HCT116 (cell line): ENCODE measurements around the gene BABAM2. TPM values are rescaled to one million over a fixed set of nuclear protein-coding genes. Genes with fewer than 3 reads are reported as not detected.

Source experiments
- ATAC-seq: fragments of 200-7000 bp; cut with Tn5 transposase; 2 replicates; pipeline ENCODE4 v1.9.1; 2020; ENCODE audit warnings: mild to moderate bottlenecking, moderate library complexity
- BruUV-seq: library from RNA; stranded (reverse); fragments of 400-500 nt; replicated peaks from 2 replicates; lab custom pipeline; 2021; lab: Mats Ljungman, UMichigan
- CTCF ChIA-PET: fragments of 300-600 bp; sonication (Branson Sonifier 250); formaldehyde crosslinking; loops from one replicate; lab custom pipeline; 2021; ENCODE audit warnings: antibody characterized with exemption; lab: Charles Lee
- POLR2A ChIA-PET: fragments of 300-600, 350-600 bp; sonication (Branson Sonifier 250); formaldehyde crosslinking; loops from one replicate; lab custom pipeline; 2021; ENCODE audit warnings: antibody characterized with exemption; lab: Charles Lee
- RAD21 ChIA-PET, 2 experiments: fragments of 300-600 bp; sonication (Branson Sonifier 250); formaldehyde crosslinking; loops; one replicate each; lab custom pipeline; 2023; ENCODE audit warnings: low total read pairs in 2 of 2; ENCODE audit not compliant: uncharacterized antibody in 2 of 2, unreplicated experiment in 2 of 2, low non-redundant PET in 1 of 2; lab: Charles Lee
- DNase-seq: peaks from one replicate; pipeline ENCODE4 v3.0.0-alpha.2; 2010; ENCODE audit warnings: low read depth, low spot score
- H2AFZ ChIP-seq: fragments of 200-600 bp; shearing (Covaris generic), sonication (generic); 2 replicates; pipeline ENCODE4 v1.6.1; 2017; ENCODE audit warnings: low read depth, mixed run types, mixed read lengths, antibody characterized with exemption, low read length; ENCODE audit not compliant: poor library complexity, severe bottlenecking
- H3K27ac ChIP-seq: 2 replicates; pipeline ENCODE4 v1.5.1; 2012; ENCODE audit warnings: low read depth, low read length
- H3K27me3 ChIP-seq: fragments of 200-600 bp; sonication (generic); 2 replicates; pipeline ENCODE4 v1.6.1; 2016; ENCODE audit warnings: mixed run types, low read length, mixed read lengths; ENCODE audit not compliant: insufficient read depth
- H3K36me3 ChIP-seq, 2 experiments: fragments of 200-500 bp in 1 of 2; fragments of 200-600 bp in 1 of 2; sonication (Bioruptor generic) in 1 of 2; sonication (generic) in 1 of 2; 2 replicates each; pipeline versions ENCODE4 v1.5.1 to v1.6.1; 2014 to 2016; ENCODE audit warnings: low read length in 2 of 2, inconsistent platforms in 1 of 2, mixed read lengths in 1 of 2, mixed run types in 1 of 2; ENCODE audit not compliant: insufficient read depth in 2 of 2, control insufficient read depth in 1 of 2
- H3K4me1 ChIP-seq, 2 experiments: fragments of 200-600 bp in 1 of 2; sonication (generic) in 1 of 2; 2 replicates each; pipeline versions ENCODE4 v1.5.1 to v1.6.1; 2012 to 2017; ENCODE audit warnings: low read length in 2 of 2, inconsistent platforms in 1 of 2, mild to moderate bottlenecking in 1 of 2, mixed read lengths in 1 of 2, mixed run types in 1 of 2, moderate library complexity in 1 of 2; ENCODE audit not compliant: insufficient read depth in 2 of 2, control insufficient read depth in 1 of 2
- H3K4me2 ChIP-seq: fragments of 200-600 bp; sonication (generic); 2 replicates; pipeline ENCODE4 v1.6.1; 2017; ENCODE audit warnings: mixed run types, low read length, mixed read lengths
- H3K4me3 ChIP-seq, 2 experiments: fragments of 200-600 bp in 1 of 2; sonication (generic) in 1 of 2; replicated peaks in 1 of 2; 2 replicates each; pipeline ENCODE4 v1.5.1; 2011 to 2016; ENCODE audit warnings: low read length in 2 of 2, control low read depth in 1 of 2, low read depth in 1 of 2, mild to moderate bottlenecking in 1 of 2, mixed read lengths in 1 of 2, mixed run types in 1 of 2
- H3K79me2 ChIP-seq: fragments of 200-600 bp; sonication (generic); 2 replicates; pipeline ENCODE4 v1.6.1; 2017; ENCODE audit warnings: mild to moderate bottlenecking, mixed run types, low read length, moderate library complexity, mixed read lengths; ENCODE audit not compliant: insufficient read depth
- H3K9ac ChIP-seq: fragments of 200-600 bp; sonication (generic); 2 replicates; pipeline ENCODE4 v1.6.1; 2016; ENCODE audit warnings: low read length, mixed read lengths
- H3K9me2 ChIP-seq: fragments of 200-600 bp; sonication (generic), shearing (Covaris generic); 2 replicates; pipeline ENCODE4 v1.6.1; 2017; ENCODE audit warnings: mixed run types, mild to moderate bottlenecking, moderate library complexity; ENCODE audit not compliant: insufficient read depth
- H3K9me3 ChIP-seq, 2 experiments: fragments of 200-500 bp in 1 of 2; fragments of 200-600 bp in 1 of 2; sonication (Bioruptor generic) in 1 of 2; sonication (generic) in 1 of 2; 2 replicates each; pipeline ENCODE4 v1.6.1; 2014 to 2017; ENCODE audit warnings: low read length in 2 of 2, mixed read lengths in 2 of 2, inconsistent platforms in 1 of 2, low read depth in 1 of 2, mild to moderate bottlenecking in 1 of 2, mixed run types in 1 of 2, moderate library complexity in 1 of 2; ENCODE audit not compliant: control insufficient read depth in 1 of 2, insufficient read depth in 1 of 2
- H4K20me1 ChIP-seq: fragments of 200-600 bp; sonication (generic), shearing (Covaris generic); 2 replicates; pipeline ENCODE4 v1.6.1; 2017; ENCODE audit warnings: mixed run types, mild to moderate bottlenecking, moderate library complexity; ENCODE audit not compliant: insufficient read depth
- CEBPB ChIP-seq: IDR thresholded peaks from 2 replicates; pipeline ENCODE4 v1.6.1; 2012; ENCODE audit warnings: low read depth
- EGR1 ChIP-seq: IDR thresholded peaks from 2 replicates; pipeline ENCODE4 v1.6.1; 2012; ENCODE audit warnings: low read depth
- EZH2 ChIP-seq: fragments of 200-600 bp; sonication (generic); IDR thresholded peaks from 2 replicates; pipeline ENCODE4 v1.6.1; 2017; ENCODE audit warnings: antibody characterized with exemption, mixed run types
- JUND ChIP-seq: IDR thresholded peaks from 2 replicates; pipeline ENCODE4 v1.6.1; 2012
- POLR2A ChIP-seq: IDR thresholded peaks from 2 replicates; pipeline ENCODE4 v1.7.0; 2011; ENCODE audit warnings: borderline replicate concordance; ENCODE audit not compliant: insufficient read depth, insufficient read length; ENCODE audit errors: extremely low read depth
- SIN3A ChIP-seq: IDR thresholded peaks from 2 replicates; pipeline ENCODE4 v1.6.1; 2012; ENCODE audit warnings: low read depth
- SRF ChIP-seq: IDR thresholded peaks from 2 replicates; pipeline ENCODE4 v1.6.1; 2012; ENCODE audit warnings: low read depth
- TCF7L2 ChIP-seq: IDR thresholded peaks from 2 replicates; pipeline ENCODE4 v1.7.0; 2011; ENCODE audit warnings: borderline replicate concordance, inconsistent platforms; ENCODE audit not compliant: insufficient read depth, insufficient read length; ENCODE audit errors: extremely low read depth
- YY1 ChIP-seq: IDR thresholded peaks from 2 replicates; pipeline ENCODE4 v1.6.1; 2011; ENCODE audit warnings: low read length, low read depth, moderate library complexity, mild to moderate bottlenecking; ENCODE audit not compliant: insufficient replicate concordance; ENCODE audit errors: extremely low read depth
- intact Hi-C: fragments of 100-400 bp; cut with micrococcal nuclease; formaldehyde crosslinking; loops from 2 replicates; pipeline ENCODE4 v1.10.0; 2022
- total RNA-seq: library from RNA; stranded (reverse); gene quantifications from one replicate; pipeline ENCODE4 v1.2.1, GENCODE V29; 2021; ENCODE audit not compliant: unreplicated experiment
- TF ChIP-seq, protein P1 (sequence below): IDR thresholded peaks from 2 replicates; pipeline ENCODE4 v1.6.1; 2011; ENCODE audit warnings: mild to moderate bottlenecking, low read length, moderate library complexity; ENCODE audit not compliant: insufficient replicate concordance; ENCODE audit errors: extremely low read depth
- TF ChIP-seq, protein P2 (sequence below): IDR thresholded peaks from 2 replicates; pipeline ENCODE4 v1.6.1; 2012
- TF ChIP-seq, protein P3 (sequence below), 3 experiments: fragments of 200-600 bp in 1 of 3; sonication (generic) in 1 of 3; IDR thresholded peaks in 2 of 3; conservative IDR thresholded peaks in 1 of 3; 2 replicates each; pipeline ENCODE4 v1.5.1; 2012 to 2017; ENCODE audit warnings: low read depth in 2 of 3, low read length in 2 of 3, antibody characterized with exemption in 1 of 3, borderline replicate concordance in 1 of 3, control low read depth in 1 of 3, mild to moderate bottlenecking in 1 of 3, mixed read lengths in 1 of 3, mixed run types in 1 of 3, moderate library complexity in 1 of 3; ENCODE audit not compliant: insufficient read depth in 1 of 3

The BABAM2 gene
- total RNA-seq, 1 experiment from 2014 or later = 23.8 TPM

DNA sequence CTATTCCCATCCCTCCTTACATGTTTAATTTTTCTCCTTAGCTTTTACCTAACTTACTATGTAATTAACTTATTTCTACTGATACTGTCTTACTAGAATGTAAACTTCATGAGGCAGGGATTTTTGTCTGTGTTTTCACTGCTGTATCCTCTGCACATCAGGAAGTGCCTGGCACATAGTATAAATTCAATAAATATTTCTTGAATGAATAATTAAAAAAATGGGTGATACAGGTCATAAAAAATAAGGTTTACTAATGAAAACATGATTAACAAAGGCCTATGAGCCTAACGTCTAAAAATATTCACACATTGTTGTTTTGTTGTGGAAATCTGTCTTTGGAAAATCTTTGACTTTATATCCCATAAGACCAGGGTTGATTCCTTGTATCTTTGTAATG, 4.9 kb upstream of the BABAM2 start:
- H2AFZ ChIP-seq = no peak overlapping the region
- no peaks in the 10 kb centered on the region for H3K9me3 ChIP-seq
- H3K4me1 ChIP-seq = peaks cover 3 to 17% of the 10 kb centered on the region in 2 experiments; a peak in 3 of 4 replicates
- H3K36me3 ChIP-seq = no peaks in the 10 kb centered on the region
- no peak overlapping the region for H3K27ac ChIP-seq
- no peak overlapping the region for H3K4me3 ChIP-seq
- no TSS peak for BruUV-seq
- no peak overlapping the region for H3K9ac ChIP-seq
- H3K79me2 ChIP-seq = no peaks in the 10 kb centered on the region
- H4K20me1 ChIP-seq = no peaks in the 10 kb centered on the region
- no peak for DNase-seq
- POLR2A ChIA-PET = no interaction called here
- H3K4me2 ChIP-seq = no peak overlapping the region
- no peaks in the 10 kb centered on the region for H3K9me2 ChIP-seq
- CTCF ChIA-PET = no interaction called here
- no peak for ATAC-seq
- RAD21 ChIA-PET = no interaction called here
- intact Hi-C loops = no loop called here
- no peak for TF ChIP-seq TCF7L2
- no peak for TF ChIP-seq POLR2A
- no peak for TF ChIP-seq SRF
- TF ChIP-seq SIN3A = no peak
- TF ChIP-seq, protein P1, sequence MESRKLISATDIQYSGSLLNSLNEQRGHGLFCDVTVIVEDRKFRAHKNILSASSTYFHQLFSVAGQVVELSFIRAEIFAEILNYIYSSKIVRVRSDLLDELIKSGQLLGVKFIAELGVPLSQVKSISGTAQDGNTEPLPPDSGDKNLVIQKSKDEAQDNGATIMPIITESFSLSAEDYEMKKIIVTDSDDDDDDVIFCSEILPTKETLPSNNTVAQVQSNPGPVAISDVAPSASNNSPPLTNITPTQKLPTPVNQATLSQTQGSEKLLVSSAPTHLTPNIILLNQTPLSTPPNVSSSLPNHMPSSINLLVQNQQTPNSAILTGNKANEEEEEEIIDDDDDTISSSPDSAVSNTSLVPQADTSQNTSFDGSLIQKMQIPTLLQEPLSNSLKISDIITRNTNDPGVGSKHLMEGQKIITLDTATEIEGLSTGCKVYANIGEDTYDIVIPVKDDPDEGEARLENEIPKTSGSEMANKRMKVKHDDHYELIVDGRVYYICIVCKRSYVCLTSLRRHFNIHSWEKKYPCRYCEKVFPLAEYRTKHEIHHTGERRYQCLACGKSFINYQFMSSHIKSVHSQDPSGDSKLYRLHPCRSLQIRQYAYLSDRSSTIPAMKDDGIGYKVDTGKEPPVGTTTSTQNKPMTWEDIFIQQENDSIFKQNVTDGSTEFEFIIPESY = no peak
- TF ChIP-seq YY1 = no peak
- no peak for TF ChIP-seq EGR1
- TF ChIP-seq, protein P2, sequence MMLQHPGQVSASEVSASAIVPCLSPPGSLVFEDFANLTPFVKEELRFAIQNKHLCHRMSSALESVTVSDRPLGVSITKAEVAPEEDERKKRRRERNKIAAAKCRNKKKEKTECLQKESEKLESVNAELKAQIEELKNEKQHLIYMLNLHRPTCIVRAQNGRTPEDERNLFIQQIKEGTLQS = no peak
- no peak for TF ChIP-seq CEBPB
- TF ChIP-seq JUND = no peak
- TF ChIP-seq EZH2 = no peak
- TF ChIP-seq, protein P3, sequence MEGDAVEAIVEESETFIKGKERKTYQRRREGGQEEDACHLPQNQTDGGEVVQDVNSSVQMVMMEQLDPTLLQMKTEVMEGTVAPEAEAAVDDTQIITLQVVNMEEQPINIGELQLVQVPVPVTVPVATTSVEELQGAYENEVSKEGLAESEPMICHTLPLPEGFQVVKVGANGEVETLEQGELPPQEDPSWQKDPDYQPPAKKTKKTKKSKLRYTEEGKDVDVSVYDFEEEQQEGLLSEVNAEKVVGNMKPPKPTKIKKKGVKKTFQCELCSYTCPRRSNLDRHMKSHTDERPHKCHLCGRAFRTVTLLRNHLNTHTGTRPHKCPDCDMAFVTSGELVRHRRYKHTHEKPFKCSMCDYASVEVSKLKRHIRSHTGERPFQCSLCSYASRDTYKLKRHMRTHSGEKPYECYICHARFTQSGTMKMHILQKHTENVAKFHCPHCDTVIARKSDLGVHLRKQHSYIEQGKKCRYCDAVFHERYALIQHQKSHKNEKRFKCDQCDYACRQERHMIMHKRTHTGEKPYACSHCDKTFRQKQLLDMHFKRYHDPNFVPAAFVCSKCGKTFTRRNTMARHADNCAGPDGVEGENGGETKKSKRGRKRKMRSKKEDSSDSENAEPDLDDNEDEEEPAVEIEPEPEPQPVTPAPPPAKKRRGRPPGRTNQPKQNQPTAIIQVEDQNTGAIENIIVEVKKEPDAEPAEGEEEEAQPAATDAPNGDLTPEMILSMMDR (IDR thresholded peaks at IDR 0.05 in 2 of 3, conservative IDR thresholded peaks at IDR 0.05 in 1 of 3; ENCODE audit: borderline replicate concordance in 1 of 3, insufficient read depth in 1 of 3, low read depth in 2 of 3, low read length in 2 of 3) = no peak
- no peaks in the 10 kb centered on the region for H3K27me3 ChIP-seq
